NCI-H2029 (cell line): ENCODE measurements around the gene SCMH1.
"Not testable (repeated sequence)": the region's sequence is repeated elsewhere in the genome, so short reads cannot be mapped to it uniquely, and the experiment has no call there.

Experiments used
- DNase-seq: peaks from one replicate; lab custom pipeline; 2025; lab: John Stamatoyannopoulos, UW

SCMH1 gene

DNA sequence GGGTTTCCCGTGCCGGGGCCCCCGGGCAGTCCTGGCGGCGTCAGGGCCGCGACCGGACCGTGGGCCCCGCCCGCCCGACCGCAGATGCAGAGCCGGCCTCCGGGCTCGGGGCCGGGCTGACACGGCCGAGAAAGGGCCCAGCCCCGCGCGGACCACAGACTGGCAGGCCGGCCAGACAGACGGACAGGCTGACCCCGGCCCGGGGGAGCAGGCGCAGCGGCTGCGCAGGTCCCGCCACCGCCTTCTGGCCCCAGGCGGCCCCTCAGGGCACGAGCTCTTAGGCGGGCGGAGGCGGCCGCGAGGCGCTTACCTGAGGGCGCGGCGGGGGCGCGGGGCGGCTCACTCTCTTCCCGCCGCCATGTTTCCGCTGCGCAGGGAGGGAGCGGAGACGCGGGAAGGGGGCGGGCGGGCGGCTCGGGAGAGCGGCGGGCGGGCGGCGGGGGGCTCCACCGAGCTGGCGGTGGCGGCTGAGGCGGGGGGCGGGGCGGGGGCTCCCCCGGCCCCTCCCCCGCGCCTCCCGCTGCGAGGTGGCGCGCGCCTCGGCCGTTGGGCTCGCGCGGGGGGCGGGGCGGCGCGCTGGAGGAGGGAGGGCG lies at the start of gene SCMH1:
TSS of gene SCMH1 (minus strand) at position 558 of the 593 bp plus-strand sequence. CDS start 56,173 bp downstream, outside the sequence.
- DNase-seq: peak; percentile 98

DNA sequence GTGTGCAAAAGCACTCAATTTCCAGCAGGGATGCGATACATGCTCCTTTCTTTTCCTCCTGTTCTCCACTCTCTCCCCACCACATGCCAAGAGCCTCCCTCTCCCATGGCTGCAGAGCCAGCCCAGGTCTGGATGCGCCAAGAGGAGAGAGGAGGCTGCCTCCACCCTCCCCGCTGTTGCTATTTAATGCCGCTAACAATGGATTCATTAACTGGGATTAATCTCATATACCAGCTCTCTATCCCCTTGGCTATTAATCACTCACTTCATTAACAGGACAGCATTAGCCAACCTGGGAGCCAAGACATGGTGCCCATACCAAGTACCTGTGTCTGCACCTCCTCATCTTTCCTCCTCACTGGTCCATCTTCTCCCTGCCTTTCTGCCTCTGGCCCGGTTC lies 49.1 kb upstream of the SCMH1 start:
- no peak for DNase-seq

DNA sequence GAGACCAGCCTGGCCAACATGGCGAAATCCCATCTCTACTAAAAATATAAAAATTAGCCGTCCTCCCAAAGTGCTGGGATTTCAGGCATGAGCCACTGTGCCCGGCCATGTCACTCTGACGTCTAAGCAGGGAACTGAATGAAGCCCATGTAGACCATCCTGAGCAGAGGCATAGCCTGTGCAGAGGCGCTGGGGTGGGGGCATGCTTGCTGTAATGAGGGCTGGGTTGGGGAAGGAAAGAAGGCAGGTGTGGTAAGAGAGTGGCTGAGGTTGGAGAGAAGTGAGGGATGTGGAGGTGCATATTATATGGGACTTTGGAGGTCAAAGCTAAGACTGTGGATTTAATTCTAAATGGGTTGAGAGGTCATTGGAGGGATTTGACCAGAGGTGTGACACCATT lies 47.1 kb upstream of the SCMH1 start:
- DNase-seq: no peak

DNA sequence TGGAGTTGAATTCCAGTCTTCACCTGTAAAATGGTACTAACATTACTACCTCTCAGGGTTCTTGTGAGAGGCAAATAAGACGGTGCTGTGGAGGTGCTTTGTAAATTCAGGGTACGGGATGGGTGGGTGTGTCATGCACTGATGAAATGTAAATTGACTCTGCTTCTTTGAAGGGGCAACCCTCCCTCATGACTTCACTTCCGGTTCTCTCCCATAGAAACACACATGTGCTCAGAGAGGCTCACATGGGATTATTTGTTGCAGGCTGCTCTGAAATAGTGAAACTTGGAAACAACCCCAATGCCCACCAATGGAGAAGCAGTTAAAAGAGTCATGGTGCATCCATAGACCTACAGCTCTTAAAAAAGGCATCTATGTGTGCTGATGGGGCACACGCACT lies 44.9 kb upstream of the SCMH1 start:
- no peak for DNase-seq

DNA sequence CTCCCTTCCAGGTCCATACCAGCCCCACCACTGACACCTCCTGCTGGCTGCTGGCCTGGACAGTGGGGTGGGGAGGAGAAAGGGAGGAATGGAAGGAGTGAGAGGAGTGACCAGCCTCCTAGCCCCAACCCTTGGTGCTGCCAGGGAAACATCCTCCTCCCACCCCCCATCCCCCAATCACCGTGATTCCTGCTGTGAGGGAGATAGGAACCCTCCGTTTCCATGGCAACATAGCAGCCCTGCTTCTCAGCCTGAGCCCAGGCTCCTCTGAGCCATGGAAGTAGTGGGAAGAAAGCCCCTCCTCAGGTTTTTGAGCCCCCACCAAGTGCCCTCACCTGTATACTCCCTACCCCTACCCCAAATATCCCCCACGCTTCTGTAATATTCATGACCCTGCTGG lies 44.4 kb upstream of the SCMH1 start:
- peak; percentile 42 for DNase-seq

DNA sequence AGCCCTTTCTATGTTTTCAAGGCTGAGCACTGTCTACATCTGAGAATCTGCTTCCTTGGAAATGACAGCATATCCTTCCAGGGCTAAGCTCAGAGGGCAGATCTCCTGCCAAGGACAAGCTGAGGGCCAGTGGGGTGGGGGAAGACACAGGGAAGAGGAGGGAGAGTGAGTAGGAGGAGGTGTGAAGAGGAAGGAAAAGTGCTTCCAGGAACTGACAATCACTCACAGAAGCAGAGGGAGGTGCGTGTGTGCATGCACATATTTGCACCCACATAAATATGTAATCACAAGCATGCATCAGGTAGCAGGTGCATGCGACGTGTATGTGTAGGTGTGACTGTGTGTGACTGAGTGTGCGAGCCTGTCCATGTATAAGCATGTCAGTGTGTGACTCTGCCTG lies 43.7 kb upstream of the SCMH1 start:
- DNase-seq: no peak

DNA sequence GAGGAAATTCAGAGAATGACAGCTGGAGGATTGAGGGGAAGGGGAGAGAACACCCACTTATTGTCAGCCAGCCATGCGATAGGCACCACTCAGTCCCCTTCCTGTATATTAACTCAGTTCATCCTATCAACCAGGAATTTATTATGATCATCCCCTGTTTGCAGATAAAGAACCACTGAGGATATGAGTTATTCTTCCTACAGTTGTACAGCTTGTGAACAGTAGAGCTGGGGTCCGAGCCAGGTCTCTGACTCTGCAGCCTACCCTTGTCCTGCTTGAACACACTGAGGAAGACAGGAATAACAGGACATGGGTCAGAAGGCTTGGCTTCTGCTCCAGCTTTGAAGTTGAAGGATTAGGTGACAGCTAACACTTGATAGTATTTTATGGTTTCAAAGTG lies 42.0 kb upstream of the SCMH1 start:
- DNase-seq: no peak

DNA sequence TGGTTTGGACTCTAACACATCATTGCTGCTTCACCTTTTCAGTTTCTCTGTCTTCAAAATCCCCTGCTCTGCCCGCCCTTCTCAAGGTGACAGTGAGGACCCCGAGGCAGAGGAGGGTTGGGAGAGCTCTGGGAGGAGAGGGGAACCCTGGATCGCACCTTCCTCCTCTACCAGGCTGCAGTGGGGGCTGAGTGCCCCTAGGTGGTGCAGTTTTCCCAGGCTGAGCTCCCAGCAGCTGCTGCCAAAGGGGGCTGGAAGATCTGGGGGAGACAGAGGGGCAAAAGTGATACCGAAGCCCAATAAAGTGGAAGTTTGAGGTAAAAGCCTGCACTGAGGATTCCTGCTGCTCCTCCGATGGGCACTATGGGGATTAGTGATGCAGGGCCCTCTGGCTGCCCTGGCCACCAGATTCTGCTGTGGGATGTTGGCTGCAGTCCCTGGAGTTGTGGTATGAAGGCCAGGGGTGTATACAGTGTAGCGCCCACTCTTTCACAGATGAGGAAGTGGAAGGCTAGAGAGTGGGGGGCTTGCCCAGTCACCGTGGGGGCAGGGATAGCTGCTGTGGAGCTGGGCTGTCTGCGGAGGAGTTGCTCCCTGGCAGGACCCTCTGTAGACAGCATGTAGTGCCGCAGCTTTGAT lies 40.7 kb upstream of the SCMH1 start:
- DNase-seq: peak; percentile 71

DNA sequence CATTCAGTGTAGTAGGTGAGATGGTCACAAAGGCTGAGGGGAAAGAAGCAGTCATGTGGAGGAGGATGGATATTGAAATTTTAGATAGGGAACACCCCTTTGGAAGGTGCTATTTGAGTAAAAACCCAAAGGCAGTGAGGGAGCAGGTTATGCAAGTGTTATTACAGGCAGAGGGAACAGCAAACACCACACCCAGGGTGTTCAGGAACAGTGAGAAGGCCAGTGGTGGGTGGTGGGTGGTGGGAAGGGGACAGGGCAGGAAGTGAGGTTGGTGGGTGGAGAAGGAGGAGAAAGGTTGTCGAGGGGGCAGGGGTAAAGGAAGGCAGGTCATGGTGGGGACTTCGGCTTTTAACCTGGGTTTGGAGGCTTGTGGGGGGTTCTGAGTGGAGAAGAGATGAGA lies 39.2 kb upstream of the SCMH1 start:
- DNase-seq: no peak

DNA sequence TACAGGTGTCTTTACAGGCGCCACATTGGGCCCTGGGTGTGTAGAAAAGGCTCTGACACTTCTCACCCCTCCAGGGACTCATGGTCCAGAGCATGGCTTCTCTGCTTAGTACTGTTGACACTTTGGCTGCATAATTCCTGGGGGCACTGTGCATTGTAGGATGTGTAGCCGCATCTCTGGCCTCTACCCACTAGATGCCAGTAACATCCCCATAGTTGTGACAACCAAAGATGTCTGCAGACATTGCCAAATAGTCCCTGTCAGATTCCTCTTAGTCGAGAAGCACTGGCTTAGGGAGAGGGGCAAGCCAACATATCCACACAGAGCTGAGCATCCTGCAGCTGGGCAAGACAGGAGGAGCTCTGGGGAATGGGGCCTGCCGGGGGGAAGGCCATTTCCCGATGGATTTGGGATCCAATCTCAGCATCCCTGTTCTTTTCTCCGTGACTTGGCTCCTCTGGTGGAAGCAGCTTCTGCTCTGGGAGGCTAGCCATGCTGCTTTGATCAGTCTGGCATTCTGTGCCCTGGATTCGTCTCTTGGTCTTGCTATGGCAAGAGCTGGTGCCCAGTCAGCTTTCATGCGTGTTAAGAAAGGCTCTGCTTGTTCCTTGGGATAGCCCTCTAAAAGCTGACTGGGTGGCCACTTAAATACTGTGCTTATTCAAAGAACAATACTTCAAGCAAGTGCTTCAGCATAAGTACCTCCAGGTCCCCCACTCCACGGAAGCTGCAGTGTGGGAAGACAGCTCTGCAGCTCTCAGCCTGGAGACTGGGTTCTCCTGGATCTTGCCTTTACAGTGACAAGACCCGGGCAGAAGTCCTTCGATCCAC lies 38.3 kb upstream of the SCMH1 start:
- no peak for DNase-seq

DNA sequence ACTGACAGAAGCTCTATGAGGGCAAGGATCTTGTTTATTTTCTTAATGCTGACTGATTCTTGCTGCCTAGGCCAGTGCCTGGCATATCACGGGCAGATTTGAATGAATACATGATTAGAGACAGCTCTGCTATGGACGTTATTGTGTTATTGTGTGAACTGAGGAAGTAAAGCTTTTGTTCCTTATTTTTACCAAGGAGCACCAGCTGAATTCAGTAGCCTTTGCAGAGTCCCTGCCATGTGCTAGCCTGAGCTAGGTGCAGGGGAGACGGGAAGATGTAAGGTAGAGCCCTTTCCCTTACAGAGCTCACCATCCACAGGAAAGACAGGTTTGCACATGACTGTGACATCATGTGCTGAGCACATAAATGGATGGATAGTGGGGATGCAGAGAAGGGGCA lies 36.0 kb upstream of the SCMH1 start:
- DNase-seq: no peak

DNA sequence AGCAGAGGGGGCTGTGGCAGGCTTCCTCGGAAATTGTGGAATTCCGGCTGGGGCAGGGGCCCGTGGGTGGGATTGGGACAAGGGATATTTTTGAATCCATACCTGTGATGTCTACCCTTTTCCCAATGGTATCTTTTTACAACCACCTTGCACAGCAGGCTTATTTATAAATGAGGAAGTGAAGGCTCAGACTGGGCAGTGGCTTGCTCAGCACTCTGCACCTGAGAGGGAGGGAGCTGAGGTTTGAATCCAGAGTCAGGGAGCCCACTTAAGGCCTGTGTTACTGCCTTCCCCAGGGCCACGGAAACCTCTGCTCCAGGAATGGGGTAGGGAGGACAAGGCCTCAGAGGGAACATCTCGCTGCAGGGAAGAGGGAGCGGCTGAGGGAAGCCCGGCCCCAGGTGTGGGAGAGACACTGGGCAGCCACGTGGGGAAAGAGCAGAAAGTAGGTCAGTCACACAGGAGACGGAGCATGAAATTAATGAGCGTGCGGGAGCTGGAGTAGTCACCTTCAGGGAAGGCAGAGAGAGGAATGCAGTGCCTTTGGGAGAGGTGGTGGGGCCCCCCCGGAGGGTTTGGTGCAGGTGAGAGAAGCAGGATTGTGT lies 35.4 kb upstream of the SCMH1 start:
- DNase-seq: no peak

DNA sequence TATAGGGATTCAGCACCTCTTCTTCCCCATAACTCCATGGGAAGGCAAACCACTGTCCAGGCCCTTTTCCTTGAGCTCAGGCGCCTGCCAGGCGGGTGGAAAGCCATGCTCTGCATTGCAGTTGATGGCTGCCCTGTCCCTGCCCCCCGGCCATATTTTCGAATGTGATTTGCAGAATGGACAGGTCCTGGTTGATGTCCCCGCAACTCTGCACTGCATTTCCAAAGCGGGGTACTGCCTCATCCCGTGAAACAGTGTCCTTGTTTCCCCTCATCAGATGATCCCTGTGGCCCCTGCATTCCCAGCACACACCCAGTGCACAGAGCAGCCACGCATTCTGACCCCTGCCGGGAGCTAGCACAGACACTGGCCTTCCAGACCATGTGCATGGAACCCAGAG lies 33.7 kb upstream of the SCMH1 start:
- DNase-seq: no peak

DNA sequence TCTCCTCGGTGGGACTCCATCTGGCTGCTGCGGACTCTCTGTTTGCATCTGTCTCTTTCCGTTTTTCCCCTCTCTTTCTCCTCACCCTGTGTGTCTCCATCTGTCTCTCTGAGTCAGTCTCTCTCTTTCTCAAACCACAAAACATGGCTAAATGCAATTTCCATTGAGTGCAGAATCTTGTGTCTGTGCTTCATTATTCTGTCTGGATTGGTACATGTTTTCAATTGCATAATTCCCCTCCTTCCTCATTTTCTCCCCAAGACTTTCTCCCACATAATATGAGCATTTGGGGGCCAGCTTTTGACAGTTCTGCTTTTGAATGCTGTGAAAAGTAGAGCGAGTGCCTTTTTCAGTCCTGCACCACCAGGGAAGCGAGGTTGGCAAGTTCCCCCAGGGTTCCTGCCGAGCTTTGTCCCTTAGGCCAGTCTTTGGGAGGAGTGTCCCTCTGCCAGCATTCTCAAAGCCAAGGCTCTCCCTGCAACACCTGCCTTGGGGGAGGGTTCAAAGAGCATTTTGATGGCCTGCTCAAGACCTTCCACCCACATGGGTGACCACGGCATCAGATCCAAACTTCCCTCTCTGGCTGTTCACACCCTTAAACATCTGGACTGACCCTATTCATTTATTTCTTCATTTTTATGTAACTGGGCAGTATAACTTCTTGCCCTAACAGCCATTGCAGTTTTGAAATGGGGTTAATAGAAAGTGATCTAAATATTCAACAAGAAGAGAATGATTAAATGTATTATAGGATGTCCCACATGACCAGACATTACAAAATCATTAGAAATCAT lies 32.8 kb upstream of the SCMH1 start:
- DNase-seq: no peak

DNA sequence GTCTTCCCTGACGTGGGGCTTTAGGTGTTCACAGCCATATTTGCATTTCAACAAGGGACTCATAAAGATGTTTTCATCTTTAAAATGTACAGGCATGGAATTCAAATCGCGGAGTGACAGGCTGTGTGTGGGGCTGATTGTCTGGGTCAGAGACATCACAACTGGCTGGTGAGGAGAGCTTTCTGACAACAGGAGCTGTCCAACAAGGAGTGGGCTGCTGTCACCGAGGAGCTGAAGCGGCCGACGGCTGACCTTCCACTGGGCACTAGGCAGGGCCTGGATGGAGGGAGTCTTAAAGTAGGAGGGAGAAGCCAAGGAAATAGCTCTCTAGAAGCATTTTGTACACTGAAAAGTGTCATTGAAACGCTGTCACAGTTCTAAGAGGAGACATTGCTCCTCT lies 30.5 kb upstream of the SCMH1 start:
- DNase-seq: no peak

DNA sequence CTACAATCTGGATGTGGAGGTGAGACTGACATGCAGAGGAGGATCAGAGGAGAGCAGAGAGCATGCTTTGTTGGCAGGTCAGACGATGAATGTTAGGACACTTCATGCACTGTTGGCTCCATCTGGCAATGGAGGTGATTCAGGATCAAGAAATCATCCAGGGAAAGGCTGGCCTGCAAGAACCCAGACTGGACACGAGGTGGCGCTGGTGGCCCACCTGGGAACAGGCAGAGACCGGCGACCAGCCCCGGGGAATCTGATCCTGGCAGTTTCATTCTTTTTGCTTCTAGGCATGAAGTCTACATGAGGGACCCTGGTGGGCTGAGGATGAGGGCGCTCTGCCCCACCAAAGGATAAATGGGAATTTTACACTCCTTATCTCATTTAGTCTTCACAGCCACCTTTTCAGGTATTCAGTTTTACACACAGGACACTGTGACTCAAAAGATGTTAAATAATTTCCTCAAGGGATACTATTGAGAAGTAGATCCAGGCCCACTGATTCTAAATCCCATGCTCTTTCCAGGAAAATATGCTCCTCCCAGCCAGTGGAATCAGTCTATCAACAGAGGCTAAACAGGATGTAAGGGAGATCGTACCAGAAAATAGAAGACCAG lies 26.2 kb upstream of the SCMH1 start:
- DNase-seq: peak; percentile 98

DNA sequence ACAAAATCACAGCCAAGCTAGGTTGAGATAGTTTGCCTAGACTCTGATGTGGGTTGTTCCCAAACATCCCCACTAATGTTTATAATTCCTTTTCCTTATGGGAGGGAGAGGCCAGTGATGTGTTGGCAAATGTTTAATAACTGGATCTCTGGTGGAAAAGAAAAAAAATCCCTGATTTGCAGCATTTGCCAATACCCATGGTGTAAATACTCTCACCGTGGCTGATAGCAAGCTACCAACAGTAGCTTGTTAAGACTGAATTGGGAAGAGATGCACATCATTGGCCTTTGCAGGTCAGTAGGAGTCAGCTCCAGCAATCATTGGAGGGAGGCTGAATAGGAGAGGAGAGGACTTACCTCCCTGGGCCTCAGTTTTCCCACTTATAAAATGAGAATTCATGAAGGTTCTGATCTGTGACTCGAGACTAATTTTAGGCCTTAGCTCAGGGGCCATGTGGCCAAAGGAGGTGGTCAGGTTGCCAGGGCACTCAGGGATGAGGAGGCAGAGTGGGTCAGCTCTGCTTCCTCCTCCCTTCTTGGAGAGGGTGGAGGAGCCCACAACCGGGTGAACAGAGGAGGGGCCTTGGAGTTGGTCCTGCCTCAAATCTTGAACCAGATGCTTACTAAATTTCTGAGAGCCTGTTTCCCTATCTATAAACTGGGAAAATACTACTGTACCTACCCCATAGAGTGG lies 20.0 kb upstream of the SCMH1 start:
- DNase-seq: no peak

DNA sequence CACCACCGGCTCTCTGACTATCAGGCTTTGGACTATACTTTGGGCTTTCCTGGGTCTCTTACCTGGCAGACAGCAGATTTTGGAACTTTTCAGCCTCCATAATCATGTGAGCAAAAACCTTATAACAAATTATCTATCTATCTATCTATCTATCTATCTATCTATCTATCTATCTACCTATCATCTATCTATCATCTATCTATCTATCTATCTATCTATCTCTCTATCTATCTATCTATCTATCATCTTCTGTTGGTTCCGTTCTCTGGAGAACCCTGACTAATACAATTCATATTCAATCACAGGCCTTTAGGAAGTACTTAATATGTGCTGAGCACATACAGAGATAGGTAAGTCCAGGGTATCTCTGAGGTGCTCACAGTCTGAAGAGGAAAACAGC lies 18.7 kb upstream of the SCMH1 start:
- DNase-seq: no peak

DNA sequence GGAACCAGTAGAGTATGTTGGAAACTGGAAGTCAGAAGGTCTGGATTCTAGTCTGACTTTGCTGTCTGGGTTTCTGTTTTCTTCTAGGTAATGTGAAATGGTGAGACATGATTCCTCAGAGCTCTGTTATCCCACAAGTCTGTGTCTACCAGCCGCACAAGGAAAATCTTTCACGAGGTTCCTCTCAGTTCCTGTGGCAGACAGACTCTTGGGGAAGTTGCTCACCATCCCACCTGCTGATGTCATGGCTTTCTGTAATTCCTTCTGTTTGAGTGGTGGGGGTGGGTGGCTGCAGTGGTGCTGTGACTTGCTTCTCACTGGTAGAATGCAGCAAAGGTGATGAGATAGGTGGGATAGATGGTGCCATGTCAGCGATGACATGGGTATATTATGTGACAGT lies 17.1 kb upstream of the SCMH1 start:
- DNase-seq: no peak

DNA sequence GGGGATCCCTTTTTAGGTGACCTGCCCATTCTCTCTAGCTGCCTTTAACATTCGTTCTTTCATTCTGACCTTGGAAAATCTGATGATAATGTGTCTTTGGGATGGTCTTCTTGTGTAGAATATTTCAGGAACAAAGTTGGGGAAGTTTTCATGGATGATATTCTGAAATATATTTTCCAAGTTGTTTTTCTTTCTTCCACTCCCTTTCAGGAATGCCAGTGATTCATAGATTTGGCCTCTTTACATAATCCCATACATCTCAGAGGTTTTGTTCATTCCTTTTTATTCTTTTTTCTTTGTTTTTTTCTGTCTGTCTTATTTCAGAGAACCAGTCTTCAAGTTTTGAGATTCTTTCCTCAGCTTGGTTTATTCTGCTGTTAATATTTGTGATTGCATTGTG lies 13.9 kb upstream of the SCMH1 start:
- no peak for DNase-seq

DNA sequence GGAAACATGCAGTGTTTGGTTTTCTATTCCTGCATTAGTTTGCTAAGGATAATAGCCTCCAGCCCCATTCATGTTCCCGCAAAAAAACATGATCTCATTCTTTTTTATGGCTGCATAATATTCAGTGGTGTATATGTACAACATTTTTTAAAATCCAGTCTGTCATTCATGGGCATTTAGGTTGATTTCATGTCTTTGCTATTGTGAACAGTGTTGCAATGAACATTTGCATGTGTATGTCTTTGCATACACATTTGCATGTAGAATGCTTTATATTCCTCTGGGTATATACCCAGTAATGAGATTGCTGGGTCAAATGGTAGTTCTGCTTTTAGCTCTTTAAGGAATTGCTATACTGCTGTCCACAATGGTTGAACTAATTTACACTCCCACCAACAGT lies 9.0 kb upstream of the SCMH1 start:
- not testable (repeated sequence) for DNase-seq
